H4 (cell line): ENCODE results near the gene HMGCS2. TPM values are rescaled to one million over a fixed set of nuclear protein-coding genes. Genes with fewer than 3 reads are reported as not detected.
"Not testable (repeated sequence)": the region's sequence is repeated elsewhere in the genome, so short reads cannot be mapped to it uniquely, and the experiment has no call there.

ENCODE experiments used
- DNase-seq: peaks from one replicate; pipeline ENCODE4 v3.0.0-alpha.2; 2015; ENCODE audit warnings: low spot score
- total RNA-seq: library from RNA; depleted of rRNA; stranded (reverse); fragments of >200 nt; shearing (Covaris generic); gene quantifications from 2 replicates; pipeline ENCODE4 v1.2.3, GENCODE V29; 2014

Gene HMGCS2
- total RNA-seq, 1 experiment from 2014 or later = 0.87 TPM

DNA sequence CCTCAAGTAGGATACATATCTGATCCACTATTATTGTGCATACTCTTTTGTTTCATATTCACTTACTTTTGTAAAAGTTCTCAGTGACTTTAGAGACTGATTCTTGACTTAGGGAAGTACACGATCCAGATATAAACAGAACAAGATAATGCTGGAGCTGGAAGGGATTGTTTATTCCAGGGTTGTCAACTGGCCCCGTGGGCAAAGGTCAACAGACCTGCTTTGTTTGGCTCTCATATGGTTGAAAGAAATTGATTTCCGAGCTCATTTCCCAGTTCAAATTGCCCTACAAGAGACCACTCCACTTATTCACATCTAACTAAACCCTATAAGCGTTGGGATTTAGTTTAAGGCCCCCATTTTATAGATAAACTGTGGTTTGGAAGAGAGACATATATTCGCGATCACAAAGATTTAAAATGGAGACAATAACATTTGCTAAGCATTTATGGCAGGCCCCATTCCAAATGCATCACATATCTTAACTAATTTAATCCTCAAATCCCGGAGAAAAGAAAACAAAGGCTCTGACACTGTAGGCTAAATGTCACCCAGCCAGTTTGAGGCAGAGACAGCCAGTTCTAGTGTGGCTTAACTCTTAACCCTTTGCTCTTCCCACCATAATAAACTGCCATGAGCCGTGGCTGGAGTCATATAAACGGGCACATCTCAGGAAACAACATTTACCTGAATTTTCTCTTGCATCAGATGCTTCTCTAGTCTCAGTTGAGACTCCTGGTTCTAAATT, 21.9 kb upstream of the HMGCS2 start:
- peak; percentile 41 for DNase-seq

- peak; percentile 87 for DNase-seq
Measured at GRCh38 chr1:119787776-119788175, 19.1 kb upstream of the HMGCS2 start.

DNA sequence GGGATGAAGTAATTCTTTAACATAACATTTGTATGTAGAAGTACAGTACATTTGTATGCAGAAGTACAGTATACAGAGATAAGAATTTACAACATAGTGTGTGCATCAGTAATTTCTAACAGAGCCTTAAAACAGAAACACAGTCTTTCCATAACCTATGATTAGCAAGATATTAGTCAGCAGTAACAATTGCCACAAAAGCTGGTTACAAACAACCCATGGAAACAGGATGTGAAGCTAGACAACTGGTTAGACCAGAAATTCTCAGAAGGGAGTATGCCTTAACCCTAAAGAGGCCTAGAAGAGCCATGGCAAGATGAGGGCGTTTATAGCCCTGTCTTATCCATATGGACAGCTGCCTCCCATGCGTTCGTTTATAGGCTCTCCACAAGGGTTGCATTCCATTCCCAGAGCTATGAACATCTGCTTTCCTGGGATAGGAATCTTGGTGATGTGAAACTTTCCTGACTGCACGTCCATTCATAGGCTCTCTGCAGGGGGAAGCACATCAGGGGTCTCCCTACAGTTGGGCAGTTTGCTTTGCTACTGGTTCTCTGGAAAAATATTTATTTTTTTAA, 17.9 kb upstream of the HMGCS2 start:
- not testable (repeated sequence) for DNase-seq

GRCh38 chr1:119786046-119786445, 17.3 kb upstream of the HMGCS2 start:
- not testable (repeated sequence) for DNase-seq

DNA sequence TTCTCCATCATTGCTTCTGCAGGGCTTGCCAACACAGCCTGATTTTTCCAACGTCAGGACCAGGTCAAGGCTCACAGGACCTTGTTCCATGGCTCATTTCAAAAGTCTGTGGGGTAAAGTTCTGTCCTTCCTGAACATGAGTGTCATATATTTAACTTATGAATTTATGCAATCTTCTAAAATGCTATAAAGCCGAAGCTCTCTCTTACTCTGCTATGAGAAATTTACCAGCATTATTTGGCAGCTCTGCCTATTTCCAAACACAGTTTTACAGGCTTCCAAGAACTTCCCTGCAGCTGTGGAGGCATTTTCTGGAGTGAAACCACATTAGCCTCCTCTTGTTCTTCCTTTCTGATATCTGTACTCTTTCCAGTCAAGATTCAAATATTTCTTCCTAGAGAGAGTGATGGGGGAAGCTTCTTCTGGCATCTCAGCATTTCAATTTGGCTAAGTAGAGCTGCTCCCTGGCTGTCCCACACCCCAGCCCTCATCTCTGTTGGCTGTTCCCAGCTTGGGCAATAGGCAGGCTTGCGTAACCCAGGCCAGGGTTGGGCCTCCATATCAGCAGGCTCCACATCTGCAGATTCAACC, 15.6 kb upstream of the HMGCS2 start:
- no peak for DNase-seq

GRCh38 chr1:119783354-119784185, 14.9 kb upstream of the HMGCS2 start:
- peak; percentile 37 for DNase-seq

DNA sequence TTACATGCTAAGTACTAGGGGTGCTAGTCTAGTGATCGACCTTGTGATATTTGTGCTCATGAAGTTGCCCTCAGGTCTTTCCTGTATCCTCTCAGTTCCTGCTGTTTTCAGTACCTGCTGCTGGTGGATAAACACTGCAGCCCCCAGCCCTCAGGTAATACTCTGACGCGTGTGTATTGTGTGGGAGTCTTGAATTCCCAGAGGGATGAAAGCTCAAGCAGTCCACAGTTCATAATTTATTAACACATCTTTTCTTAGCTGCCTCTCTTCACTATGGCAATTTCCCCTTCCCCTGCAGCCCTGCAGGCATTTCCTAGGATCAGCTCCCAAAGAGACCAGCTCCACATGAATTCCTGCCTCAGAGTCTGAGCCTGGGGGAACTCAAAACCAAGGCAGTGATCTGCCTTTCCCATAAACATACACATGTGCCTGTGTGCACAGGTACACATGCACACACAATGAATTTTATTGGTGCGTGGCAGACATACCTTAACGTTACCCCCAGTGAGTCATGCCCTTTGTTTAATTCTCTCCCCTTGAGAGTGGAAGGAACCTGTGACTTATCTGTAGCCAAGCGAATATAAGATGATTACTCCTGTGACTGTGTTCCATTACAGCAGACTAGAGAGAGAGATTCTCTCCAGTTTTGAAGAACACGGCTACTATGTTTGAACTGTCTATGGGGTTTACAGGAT, 14.1 kb upstream of the HMGCS2 start:
- DNase-seq = no peak

DNA sequence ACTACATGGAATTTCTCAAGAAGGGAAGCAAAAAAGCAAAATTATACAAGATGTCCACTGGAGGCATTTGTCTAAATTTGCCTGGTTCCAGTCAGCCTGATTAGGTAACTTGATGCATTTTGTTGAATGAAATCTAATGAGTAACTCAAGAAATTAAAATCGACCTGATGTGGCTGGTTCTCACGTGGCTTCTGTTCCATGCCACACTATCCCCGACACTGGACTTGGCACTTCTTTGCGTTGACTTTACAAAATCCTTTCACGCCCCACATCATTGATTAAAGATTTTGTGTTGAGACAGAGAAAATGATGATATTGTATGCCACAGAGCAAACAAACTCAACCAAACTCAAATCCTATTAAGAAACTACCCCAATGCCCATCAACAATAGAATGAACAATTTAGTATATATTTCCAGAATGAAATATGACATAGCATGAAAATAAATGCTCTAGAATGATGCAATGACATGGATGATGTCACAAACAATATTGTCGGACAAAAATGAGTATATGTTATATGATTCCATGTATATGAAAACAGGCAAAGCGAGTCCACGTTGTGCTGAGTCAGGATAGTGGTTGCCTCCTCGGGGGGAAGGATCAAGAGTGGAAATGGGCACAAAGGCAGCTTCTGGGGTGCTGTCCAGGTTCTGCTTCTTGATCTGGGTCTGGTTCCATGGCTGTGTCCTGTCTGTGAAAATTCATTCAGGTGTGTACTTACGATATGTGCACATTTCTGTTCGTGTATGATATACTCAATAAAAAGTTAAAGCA, 12.9 kb upstream of the HMGCS2 start:
- DNase-seq = no peak

- DNase-seq = peak; percentile 84
Measured at GRCh38 chr1:119779869-119780356, 11.2 kb upstream of the HMGCS2 start.

GRCh38 chr1:119778886-119779560, 10.3 kb upstream of the HMGCS2 start:
- no peak for DNase-seq

GRCh38 chr1:119778359-119778758, 9.7 kb upstream of the HMGCS2 start:
- DNase-seq = no peak

DNA sequence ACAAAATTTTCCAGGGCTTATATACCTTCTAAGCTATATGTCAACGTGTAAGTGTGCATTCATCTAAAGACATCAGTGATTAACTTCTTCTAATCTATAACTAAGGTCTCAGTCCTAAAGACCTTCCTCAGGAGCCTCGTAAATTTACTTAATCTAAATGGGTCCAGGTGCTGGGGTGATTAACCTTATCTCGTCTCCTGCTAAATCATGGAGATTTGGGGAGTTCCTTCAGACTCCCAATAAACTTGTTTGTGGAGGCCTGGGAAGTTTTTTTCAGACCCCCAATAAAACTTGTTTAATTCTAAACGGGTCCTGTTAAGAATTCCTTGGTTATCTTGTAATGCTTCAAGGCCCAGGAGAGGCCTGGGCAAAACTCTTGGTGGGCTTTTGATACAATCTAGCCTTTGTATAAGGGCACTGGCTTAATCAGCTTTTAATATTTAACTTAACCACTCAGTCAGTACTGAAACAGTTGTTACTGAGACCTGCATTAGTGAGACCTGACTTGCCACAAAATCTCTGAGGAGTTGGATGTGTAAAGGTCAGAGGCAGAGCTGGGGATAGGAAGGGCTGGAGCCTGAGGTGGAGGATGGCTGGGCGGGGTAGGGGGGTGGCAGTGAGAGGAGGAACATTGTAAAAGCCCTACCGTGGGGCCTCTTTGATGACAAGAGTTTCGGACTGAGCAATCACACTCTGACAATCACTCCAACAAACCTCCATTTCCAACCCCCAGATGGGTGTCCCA, 6.2 kb upstream of the HMGCS2 start:
- DNase-seq = no peak

GRCh38 chr1:119773711-119774241, 5.1 kb upstream of the HMGCS2 start:
- DNase-seq = peak; percentile 58

DNA sequence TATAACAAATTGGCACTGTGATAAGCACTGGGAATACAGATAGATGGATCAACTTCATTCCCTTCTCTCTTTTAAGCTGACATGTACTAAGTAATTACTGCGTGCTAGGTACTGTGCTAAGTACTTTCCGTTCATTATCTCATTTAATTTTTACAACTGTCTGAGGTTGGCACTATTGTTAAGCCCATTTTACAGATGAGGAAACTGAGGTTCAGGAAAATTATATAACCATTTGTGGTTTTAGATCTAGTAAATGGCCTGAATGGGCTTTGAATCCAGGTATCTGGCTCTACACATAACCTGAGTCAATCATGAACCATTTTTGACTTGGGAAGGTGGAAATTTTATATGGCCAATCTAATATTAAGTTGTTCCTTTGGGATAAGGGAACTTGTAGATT, 3.6 kb upstream of the HMGCS2 start:
- DNase-seq = no peak

GRCh38 chr1:119771770-119772169, 3.1 kb upstream of the HMGCS2 start:
- no peak for DNase-seq

DNA sequence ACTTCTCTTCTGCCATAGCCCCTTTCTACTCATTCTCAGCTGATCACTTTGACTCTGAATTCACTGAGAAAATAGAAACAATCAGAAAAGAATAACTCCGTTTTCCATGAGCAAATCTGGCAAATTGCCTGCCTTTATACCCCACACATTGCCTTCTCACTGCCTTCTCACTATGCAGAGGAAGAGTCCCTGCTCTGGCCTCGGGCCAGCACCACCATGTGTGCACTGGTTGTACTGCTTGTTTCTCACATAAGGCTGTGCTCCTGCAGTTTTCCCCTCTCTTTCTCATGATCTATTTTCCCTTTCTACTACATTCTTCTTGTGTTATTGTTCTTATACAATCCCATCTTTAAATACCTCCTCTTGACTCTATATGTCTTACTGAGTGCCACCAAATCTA, 2.3 kb upstream of the HMGCS2 start:
- no peak for DNase-seq

DNA sequence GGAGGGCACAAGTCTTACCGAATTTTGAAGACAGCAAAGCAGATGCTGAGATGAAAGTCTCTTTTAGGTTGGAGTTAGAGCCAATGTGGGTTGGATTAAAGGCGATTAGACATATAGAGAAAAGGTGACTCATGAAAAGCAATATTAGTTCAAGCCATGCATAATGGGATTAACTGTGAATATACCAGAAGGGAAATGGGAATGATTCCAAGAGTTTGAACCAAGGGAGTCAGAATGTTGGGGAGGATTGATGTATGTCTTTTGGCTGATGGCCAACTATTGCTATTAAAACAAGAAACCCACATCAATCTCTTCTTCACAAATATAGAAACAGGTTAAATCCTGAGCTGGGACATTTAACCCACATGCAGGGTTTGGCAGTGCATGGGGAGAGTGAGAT, 1.2 kb downstream of the HMGCS2 start:
- DNase-seq = no peak

- DNase-seq = no peak
Measured at GRCh38 chr1:119766374-119766794, 2.3 kb downstream of the HMGCS2 start.

GRCh38 chr1:119764220-119764619, 4.5 kb downstream of the HMGCS2 start:
- DNase-seq = no peak
